Measurements from ENCODE around the gene MMP1. TPM values are rescaled to one million over a fixed set of nuclear protein-coding genes. Genes with fewer than 3 reads are reported as not detected.

Gene MMP1
- total RNA-seq, 1 donor: 0.72 TPM

DNA sequence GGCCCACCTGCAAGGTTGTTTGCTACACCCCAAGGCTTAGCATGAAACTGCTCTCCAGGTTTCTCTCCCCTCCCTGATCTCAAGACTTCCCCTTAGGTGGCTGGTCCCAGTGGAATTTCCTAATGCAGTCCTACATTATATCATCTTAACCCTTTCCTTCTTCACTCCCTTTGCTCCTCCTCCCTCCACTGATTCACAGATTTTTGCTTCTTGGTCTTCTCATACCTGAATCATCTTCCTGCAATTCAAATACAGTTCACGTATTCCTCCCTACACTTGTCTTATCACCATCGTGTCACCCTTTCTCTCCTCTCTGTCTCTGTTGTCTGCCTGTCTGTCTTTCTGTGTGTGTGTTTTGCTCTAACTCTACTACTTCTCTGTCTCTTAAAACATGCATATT lies 34.5 kb downstream of the MMP1 start:
- TF ChIP-seq, protein P1, sequence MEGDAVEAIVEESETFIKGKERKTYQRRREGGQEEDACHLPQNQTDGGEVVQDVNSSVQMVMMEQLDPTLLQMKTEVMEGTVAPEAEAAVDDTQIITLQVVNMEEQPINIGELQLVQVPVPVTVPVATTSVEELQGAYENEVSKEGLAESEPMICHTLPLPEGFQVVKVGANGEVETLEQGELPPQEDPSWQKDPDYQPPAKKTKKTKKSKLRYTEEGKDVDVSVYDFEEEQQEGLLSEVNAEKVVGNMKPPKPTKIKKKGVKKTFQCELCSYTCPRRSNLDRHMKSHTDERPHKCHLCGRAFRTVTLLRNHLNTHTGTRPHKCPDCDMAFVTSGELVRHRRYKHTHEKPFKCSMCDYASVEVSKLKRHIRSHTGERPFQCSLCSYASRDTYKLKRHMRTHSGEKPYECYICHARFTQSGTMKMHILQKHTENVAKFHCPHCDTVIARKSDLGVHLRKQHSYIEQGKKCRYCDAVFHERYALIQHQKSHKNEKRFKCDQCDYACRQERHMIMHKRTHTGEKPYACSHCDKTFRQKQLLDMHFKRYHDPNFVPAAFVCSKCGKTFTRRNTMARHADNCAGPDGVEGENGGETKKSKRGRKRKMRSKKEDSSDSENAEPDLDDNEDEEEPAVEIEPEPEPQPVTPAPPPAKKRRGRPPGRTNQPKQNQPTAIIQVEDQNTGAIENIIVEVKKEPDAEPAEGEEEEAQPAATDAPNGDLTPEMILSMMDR (IDR thresholded peaks at IDR 0.05; ENCODE audit: extremely low read depth, low read depth, low read length): no peak
- no peak overlapping the region for H3K4me3 ChIP-seq (ENCODE audit: insufficient read depth, low read length)
- no peaks in the 10 kb centered on the region for H3K79me2 ChIP-seq (ENCODE audit: insufficient read depth, low read length)
- H3K27me3 ChIP-seq (ENCODE audit: insufficient read depth, low read length): peaks cover 31% of the 10 kb centered on the region
- H3K4me1 ChIP-seq (ENCODE audit: insufficient read depth, low read length): peaks cover 23% of the 10 kb centered on the region
- H3K4me2 ChIP-seq (ENCODE audit: insufficient read depth, low read length): no peak overlapping the region
- H4K20me1 ChIP-seq (ENCODE audit: insufficient read depth, low read length): no peaks in the 10 kb centered on the region
- no peak overlapping the region for H3K27ac ChIP-seq (ENCODE audit: low read depth, low read length)
- H3K9me3 ChIP-seq (ENCODE audit: low read depth, low read length): no peaks in the 10 kb centered on the region
- no peaks in the 10 kb centered on the region for H3K36me3 ChIP-seq (ENCODE audit: insufficient read depth, low read length)
- no peak overlapping the region for H2AFZ ChIP-seq (ENCODE audit: low read length)
- no peak for DNase-seq (ENCODE audit: insufficient read length, low spot score, missing footprints)

DNA sequence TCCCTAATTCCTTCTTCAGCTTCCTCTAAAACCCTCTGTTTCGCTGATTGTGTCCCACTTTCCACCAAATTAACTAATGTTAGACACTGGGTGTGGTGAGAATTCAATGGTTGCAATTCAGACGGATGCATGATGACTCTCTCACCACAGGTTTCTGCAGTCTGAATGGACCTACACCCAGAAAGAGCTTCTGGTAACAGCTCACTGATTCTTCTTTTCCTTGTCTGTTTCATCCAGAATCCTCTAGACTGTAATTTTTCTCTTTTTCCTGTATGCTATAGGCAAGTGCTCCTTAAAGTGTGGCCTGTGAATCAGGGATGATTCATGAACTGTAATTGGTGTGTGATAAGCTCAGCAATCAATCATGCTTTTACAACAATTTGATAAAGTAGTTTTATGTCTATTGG lies 35.6 kb downstream of the MMP1 start:
- Histone ChIP-seq H4K20me1 (ENCODE audit: insufficient read depth, low read length) (no peaks in the 10 kb centered on the region), H3K36me3 (ENCODE audit: insufficient read depth, low read length) (no peaks in the 10 kb centered on the region), H3K4me3 (ENCODE audit: insufficient read depth, low read length) (no peak overlapping the region), H3K9me3 (ENCODE audit: low read depth, low read length) (no peaks in the 10 kb centered on the region), H3K27me3 (ENCODE audit: insufficient read depth, low read length) (peaks cover 25% of the 10 kb centered on the region), H3K4me2 (ENCODE audit: insufficient read depth, low read length) (no peak overlapping the region), H3K4me1 (ENCODE audit: insufficient read depth, low read length) (peaks cover 23% of the 10 kb centered on the region), H2AFZ (ENCODE audit: low read length) (no peak overlapping the region), H3K79me2 (ENCODE audit: insufficient read depth, low read length) (no peaks in the 10 kb centered on the region), H3K27ac (ENCODE audit: low read depth, low read length) (no peak overlapping the region)
- peak; percentile 63 for DNase-seq (ENCODE audit: insufficient read length, low spot score, missing footprints)
- TF ChIP-seq, protein P1 (IDR thresholded peaks at IDR 0.05; ENCODE audit: extremely low read depth, low read depth, low read length): no peak

DNA sequence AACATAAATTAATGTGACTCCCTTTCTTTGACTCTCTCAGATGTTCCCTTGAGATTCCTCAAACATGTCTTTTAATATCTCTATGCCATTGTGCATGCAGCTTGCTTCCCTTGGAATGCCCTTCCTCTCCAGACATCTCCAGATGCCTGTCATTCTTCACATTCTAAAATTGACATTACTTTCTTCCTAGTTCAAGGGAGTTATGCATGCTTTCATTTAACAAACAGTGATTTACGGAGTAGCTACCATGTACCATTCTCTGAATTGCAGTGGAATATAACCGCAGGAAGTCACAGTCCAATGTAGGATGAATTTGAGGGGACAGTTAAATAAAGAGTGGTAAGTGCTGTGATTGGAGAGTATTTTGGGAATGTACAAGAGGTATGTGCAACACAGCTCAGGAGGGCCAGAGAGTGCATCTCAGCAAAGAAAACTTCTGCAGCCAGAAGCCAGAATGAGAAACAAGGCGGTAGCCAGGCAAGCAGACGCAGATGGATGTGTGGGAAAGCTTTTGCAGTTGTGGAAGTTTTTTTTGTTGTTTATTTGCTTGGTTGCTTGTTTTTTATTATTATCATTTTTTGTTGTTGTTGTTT lies 36.2 kb downstream of the MMP1 start:
- no peaks in the 10 kb centered on the region for H3K9me3 ChIP-seq (ENCODE audit: low read depth, low read length)
- no peak overlapping the region for H3K27ac ChIP-seq (ENCODE audit: low read depth, low read length)
- peaks cover 22% of the 10 kb centered on the region for H3K27me3 ChIP-seq (ENCODE audit: insufficient read depth, low read length)
- H3K4me1 ChIP-seq (ENCODE audit: insufficient read depth, low read length): peaks cover 23% of the 10 kb centered on the region
- no peaks in the 10 kb centered on the region for H4K20me1 ChIP-seq (ENCODE audit: insufficient read depth, low read length)
- no peaks in the 10 kb centered on the region for H3K79me2 ChIP-seq (ENCODE audit: insufficient read depth, low read length)
- H2AFZ ChIP-seq (ENCODE audit: low read length): no peak overlapping the region
- no peak overlapping the region for H3K4me2 ChIP-seq (ENCODE audit: insufficient read depth, low read length)
- TF ChIP-seq, protein P1 (IDR thresholded peaks at IDR 0.05; ENCODE audit: extremely low read depth, low read depth, low read length): no peak
- H3K4me3 ChIP-seq (ENCODE audit: insufficient read depth, low read length): no peak overlapping the region
- H3K36me3 ChIP-seq (ENCODE audit: insufficient read depth, low read length): no peaks in the 10 kb centered on the region
- no peak for DNase-seq (ENCODE audit: insufficient read length, low spot score, missing footprints)

DNA sequence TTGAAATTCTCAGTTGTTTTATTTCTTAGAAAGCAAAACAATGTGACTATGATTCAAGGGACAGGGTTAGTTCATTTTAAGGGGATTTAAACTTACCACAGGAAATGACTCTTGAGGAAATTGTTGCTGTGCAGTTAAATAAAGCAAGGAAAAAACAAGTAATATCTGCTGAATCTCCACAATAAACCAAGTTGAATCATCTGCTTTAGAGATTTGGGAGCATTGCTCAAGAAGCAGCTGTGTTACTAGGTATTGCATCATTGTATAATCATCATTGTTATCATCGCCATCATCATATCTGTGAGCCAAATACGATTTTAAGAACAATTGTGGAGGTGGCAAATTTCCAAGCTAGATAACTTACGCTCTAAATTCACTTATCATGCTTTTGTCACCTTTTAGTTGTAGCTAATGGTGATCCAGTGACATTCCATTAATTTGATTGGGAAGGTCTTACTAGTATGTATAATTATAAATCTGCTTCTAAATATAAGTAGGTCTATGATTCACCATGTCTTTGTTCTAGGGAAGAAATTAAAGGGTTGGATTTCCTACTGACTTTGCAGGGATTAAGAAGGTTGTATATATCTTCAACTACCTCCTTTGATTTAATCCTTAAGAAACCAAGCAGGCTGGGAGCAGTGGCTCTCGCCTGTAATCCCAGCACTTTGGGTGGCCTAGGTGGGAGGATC lies 37.5 kb downstream of the MMP1 start:
- TF ChIP-seq, protein P1 (IDR thresholded peaks at IDR 0.05; ENCODE audit: extremely low read depth, low read depth, low read length): no peak
- no peak overlapping the region for H2AFZ ChIP-seq (ENCODE audit: low read length)
- H4K20me1 ChIP-seq (ENCODE audit: insufficient read depth, low read length): no peaks in the 10 kb centered on the region
- H3K4me3 ChIP-seq (ENCODE audit: insufficient read depth, low read length): no peak overlapping the region
- DNase-seq (ENCODE audit: insufficient read length, low spot score, missing footprints): peak; percentile 95
- H3K79me2 ChIP-seq (ENCODE audit: insufficient read depth, low read length): no peaks in the 10 kb centered on the region
- peaks cover 23% of the 10 kb centered on the region for H3K4me1 ChIP-seq (ENCODE audit: insufficient read depth, low read length)
- H3K27me3 ChIP-seq (ENCODE audit: insufficient read depth, low read length): peaks cover 27% of the 10 kb centered on the region
- H3K9me3 ChIP-seq (ENCODE audit: low read depth, low read length): no peaks in the 10 kb centered on the region
- H3K36me3 ChIP-seq (ENCODE audit: insufficient read depth, low read length): no peaks in the 10 kb centered on the region
- peak overlapping the region; percentile 24 for H3K27ac ChIP-seq (ENCODE audit: low read depth, low read length)
- peak overlapping the region; percentile 21 for H3K4me2 ChIP-seq (ENCODE audit: insufficient read depth, low read length)
